ENCODE results near the gene ARHGAP26.

Gene ARHGAP26

DNA sequence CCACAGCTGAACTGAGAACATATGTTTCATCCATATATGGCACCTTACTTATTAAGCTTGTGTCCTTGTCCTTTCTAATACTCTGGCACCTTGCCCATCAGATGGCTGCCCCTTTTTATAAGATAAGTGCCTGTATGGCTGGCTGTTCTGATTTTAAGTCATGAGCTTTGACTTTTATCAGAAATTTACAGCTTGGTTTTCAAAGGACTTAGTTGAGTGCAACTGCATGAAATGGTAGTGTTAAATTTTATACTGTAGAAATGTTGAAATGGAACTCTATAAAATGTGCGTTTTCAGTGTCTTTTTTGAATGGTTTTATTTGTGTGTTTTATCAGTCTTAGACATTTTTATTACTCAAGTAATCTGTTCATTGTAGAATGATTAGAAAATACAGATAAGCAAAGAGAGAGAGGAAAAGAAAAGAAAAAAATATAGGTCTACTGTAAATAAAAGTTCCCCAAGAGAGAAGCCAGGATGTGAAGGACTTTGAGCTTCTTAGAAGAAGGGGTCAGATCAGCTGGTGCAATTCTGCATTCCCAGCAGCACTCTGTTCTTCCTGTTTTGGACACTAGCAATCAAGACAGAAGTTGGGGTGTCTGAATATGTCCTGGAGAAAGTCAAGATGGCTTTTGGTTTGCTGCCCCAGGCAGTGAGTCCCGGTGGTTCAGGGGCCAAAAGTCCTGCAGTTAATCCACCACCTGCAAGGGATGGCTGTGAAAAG, 38.9 kb downstream of the ARHGAP26 start:
- DNase-seq (ENCODE audit: extremely low spot score, insufficient read length, low read depth): no peak
- FAIRE-seq: no peak

DNA sequence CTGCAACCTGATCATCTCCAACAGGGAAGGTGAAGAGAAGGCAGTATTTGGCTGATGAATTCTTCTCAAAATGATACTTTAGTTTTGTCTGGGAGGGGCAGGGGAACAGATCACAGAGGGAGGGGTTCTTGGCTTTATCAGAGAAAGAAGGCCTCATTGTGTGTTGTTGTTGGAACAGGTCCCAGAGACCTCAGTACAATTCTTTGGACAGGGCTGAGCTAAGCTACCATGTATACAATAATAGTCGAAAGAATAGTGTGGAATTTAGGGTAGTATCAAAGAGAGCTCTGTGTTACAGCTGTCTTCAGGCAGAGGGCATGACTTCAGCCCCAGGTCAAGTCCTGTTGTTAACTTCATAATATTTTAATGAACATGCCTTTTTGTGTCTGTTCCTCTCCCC, 39.9 kb downstream of the ARHGAP26 start:
- DNase-seq (ENCODE audit: extremely low spot score, insufficient read length, low read depth) (no peak), FAIRE-seq (no peak)

- no peak for FAIRE-seq
- no peak for DNase-seq (ENCODE audit: extremely low spot score, insufficient read length, low read depth)
These were observed 40.6 kb downstream of the ARHGAP26 start for GRCh38 chr5:142810743-142811290.

- FAIRE-seq: no peak
These were observed 41.8 kb downstream of the ARHGAP26 start for GRCh38 chr5:142811866-142812557.

DNA sequence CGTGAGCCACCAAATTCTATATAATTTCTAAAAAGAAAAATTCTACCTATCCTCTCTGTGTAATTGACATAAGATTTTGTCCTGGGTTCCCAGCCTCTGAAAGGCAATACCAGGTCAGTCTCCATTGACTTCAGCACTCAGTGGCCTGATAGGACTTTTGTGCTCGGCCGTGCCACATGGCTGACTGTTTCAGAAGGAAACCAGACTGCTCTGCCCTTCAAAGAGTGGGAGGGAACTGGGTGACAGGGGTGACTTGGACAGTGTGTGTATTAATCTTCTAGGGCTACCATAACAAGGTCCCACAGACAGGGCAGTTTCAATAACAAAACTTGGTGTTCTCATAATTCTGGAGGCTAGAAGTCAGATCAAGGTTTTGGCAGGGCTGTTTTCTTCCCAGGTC, 43.0 kb downstream of the ARHGAP26 start:
- DNase-seq (ENCODE audit: extremely low spot score, insufficient read length, low read depth) (no peak), FAIRE-seq (no peak)

More at GRCh38 chr5:142811866-142812557, 41.8 kb downstream of the ARHGAP26 start:
- DNase-seq (ENCODE audit: extremely low spot score, insufficient read length, low read depth): no peak

GRCh38 chr5:142814122-142814521, 43.9 kb downstream of the ARHGAP26 start:
- DNase-seq (ENCODE audit: extremely low spot score, insufficient read length, low read depth): no peak
- FAIRE-seq: no peak

DNA sequence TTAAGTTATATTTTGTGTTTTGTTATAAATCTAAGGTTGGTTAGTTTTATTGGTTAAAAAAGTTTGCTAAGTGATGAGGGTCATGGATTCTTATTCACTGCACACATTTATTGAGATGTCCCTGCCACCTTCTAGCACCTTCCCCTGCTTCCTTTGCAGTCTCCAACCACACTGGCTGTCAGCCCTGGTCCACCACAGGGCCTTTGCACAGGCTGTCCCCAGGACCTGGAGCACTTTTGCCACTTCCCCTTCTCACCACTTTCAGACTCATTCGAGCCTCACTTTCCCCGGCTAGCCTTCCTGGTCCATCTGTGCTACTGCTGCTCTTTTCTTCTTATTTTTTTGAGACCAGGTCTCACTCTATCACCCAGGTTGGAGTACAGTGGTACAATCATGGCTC, 45.3 kb downstream of the ARHGAP26 start:
- DNase-seq (ENCODE audit: extremely low spot score, insufficient read length, low read depth): no peak
- no peak for FAIRE-seq

- FAIRE-seq (no peak), DNase-seq (ENCODE audit: extremely low spot score, insufficient read length, low read depth) (no peak)
These were observed 46.6 kb downstream of the ARHGAP26 start for GRCh38 chr5:142816531-142817430.

DNA sequence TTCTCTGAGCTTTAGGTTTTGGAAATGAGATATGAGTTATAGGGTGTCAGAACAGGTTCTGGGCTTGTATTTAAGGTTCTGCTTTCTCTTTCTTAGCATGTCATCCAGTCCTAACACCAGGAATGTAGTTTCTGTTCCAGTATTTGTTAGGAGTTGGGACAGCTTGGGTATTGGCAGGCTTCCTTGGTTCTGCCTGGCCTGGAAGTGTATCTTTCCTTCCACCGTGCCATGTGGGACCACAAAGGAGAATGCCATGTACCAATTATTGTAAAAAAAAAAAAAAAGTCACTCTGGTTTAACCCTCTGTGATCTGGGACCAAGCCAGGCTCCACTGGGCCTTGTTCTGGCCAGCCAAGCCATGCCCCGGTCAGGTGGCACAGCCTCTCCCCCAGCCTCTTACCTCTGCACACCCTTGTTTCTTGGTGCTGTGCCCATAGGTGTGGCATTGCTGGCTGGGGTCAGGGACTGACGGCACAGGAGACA, 47.8 kb downstream of the ARHGAP26 start:
- DNase-seq (ENCODE audit: extremely low spot score, insufficient read length, low read depth) (no peak), FAIRE-seq (no peak)

DNA sequence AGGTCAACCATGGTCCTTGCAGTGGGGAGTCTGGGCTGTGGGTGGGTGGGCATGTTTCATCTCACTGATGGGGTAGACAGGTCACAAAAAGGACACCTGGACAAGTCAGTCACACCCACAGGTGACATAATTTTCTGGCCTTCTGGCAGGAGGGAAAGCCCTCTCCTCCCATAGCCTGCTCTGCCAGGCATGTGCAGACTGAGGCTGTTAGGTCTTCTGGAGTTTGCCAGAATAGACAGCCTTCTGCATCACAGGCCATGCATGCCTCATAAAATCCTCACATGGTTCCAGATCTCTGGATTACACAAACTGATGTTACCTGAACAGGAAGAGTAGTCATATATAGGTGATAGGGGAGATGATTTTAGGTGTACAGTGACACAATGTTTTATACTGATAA, 49.1 kb downstream of the ARHGAP26 start:
- FAIRE-seq: no peak

DNA sequence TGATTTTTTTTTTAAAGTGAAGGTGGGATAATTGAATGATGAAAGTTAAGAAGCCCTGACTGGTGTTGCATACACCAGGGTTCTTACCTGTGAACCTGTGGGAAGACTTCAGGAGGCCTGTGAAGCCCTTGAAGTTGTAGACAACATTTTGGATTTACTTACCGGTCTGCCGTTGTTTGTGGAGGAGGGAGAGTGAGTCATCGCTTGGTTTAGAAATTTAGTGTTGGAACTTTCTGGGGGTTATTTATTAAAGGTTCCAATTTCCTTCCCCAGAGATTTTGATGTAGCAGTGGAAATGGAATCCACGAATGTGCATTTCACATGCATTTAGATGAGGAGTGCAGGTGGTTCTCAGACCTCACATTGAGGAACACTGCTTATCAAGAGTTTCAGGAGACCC, 49.6 kb downstream of the ARHGAP26 start:
- FAIRE-seq (no peak), DNase-seq (ENCODE audit: extremely low spot score, insufficient read length, low read depth) (no peak)

More for the DNA sequence above, 49.1 kb downstream of the ARHGAP26 start:
- no peak for DNase-seq (ENCODE audit: extremely low spot score, insufficient read length, low read depth)

DNA sequence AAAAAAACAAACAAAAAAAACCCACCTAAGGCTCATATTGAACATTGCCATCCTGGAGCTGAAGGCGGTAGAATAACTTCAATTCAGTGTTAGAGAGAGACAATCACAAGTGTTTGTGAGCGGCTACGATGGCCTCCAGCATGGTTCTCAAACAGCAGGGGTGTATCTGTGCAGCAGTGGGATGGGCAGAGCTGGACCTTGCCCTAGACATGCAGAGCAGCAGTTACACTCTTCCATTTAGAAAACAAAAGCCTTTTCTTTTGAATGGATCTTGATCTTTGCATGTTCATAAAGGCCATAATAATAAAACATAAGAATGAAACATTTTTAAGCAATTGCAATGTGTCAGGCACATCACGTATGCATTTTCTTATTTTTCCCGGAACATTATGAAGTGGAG, 50.3 kb downstream of the ARHGAP26 start:
- FAIRE-seq: no peak
- no peak for DNase-seq (ENCODE audit: extremely low spot score, insufficient read length, low read depth)

DNA sequence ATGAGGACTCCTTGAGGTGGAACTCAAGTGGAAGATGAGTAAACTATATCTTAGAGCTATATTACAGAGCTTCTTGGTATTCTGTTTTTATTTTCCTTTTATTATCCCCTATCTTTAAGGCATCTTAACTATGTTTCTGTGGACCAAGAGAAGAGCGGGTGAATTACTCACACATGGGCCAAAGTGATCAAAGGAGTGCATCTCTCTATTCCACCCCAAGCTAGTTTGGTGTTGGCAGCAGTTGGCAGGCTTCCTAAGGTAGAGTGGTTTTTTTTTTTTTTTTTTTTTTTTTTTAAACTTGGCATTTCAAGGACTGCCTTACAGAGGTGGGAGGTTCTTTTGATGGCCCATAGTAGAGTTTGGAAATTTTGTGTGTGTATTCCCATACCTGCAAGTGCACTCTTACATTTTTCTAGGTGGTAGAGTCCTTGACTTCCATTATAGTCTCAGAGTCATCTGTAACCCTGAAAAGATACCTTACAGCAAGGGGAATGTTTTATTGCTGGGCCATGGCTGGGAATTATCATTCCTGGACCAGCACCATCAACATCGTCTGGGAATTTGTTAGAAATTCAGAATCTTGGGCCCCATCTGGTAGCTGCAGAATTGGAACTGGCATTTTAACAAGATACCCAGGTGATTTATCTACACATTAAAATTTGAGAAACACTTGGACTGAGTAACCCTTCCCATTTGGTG, 51.0 kb downstream of the ARHGAP26 start:
- no peak for FAIRE-seq
- DNase-seq (ENCODE audit: extremely low spot score, insufficient read length, low read depth): no peak

- peak; percentile 74 for FAIRE-seq
These were observed 51.7 kb downstream of the ARHGAP26 start for GRCh38 chr5:142821733-142822487.

GRCh38 chr5:142823126-142823525, 52.9 kb downstream of the ARHGAP26 start:
- FAIRE-seq: no peak

More at GRCh38 chr5:142821733-142822487, 51.7 kb downstream of the ARHGAP26 start:
- DNase-seq (ENCODE audit: extremely low spot score, insufficient read length, low read depth): no peak

GRCh38 chr5:142823806-142824205, 53.6 kb downstream of the ARHGAP26 start:
- no peak for FAIRE-seq
- DNase-seq (ENCODE audit: extremely low spot score, insufficient read length, low read depth): no peak

More at GRCh38 chr5:142823126-142823525, 52.9 kb downstream of the ARHGAP26 start:
- DNase-seq (ENCODE audit: extremely low spot score, insufficient read length, low read depth): no peak

GRCh38 chr5:142824391-142824790, 54.2 kb downstream of the ARHGAP26 start:
- DNase-seq (ENCODE audit: extremely low spot score, insufficient read length, low read depth) (no peak), FAIRE-seq (no peak)

- FAIRE-seq (no peak), DNase-seq (ENCODE audit: extremely low spot score, insufficient read length, low read depth) (no peak)
These were observed 55.4 kb downstream of the ARHGAP26 start for GRCh38 chr5:142825378-142826089.
